Activated naive CD4-positive, alpha-beta T cell treated with Interleukin-2 at 50 U/mL for 16 hours (primary cell): ENCODE measurements around the gene LRRC7.

ENCODE experiments used
- DNase-seq: peaks from one replicate; pipeline ENCODE4 v3.0.0-alpha.2; 2020

Gene LRRC7

GRCh38 chr1:70112838-70113237 lies 545.1 kb downstream of the LRRC7 start:
- no peak for DNase-seq

GRCh38 chr1:70115315-70115714 lies 547.6 kb downstream of the LRRC7 start:
- no peak for DNase-seq

GRCh38 chr1:70117046-70117445 lies 549.3 kb downstream of the LRRC7 start:
- DNase-seq, result no peak

- DNase-seq, result no peak
These were observed 566.4 kb downstream of the LRRC7 start for GRCh38 chr1:70134148-70134547.

- DNase-seq, result no peak
These were observed 572.6 kb downstream of the LRRC7 start for GRCh38 chr1:70140343-70140742.

GRCh38 chr1:70140894-70141293 lies 573.2 kb downstream of the LRRC7 start:
- DNase-seq, result no peak

GRCh38 chr1:70142075-70142474 lies 574.4 kb downstream of the LRRC7 start:
- no peak for DNase-seq

GRCh38 chr1:70143048-70143659 lies 575.4 kb downstream of the LRRC7 start:
- no peak for DNase-seq

- DNase-seq, result no peak
These were observed 578.8 kb downstream of the LRRC7 start for GRCh38 chr1:70146488-70146887.

GRCh38 chr1:70150444-70150843 lies 582.7 kb downstream of the LRRC7 start:
- DNase-seq, result no peak

- no peak for DNase-seq
These were observed 586.0 kb downstream of the LRRC7 start for GRCh38 chr1:70153739-70154138.

- DNase-seq, result no peak
These were observed 588.9 kb downstream of the LRRC7 start for GRCh38 chr1:70156529-70157120.

GRCh38 chr1:70164350-70164749 lies 596.6 kb downstream of the LRRC7 start:
- no peak for DNase-seq

GRCh38 chr1:70168283-70168682 lies 600.6 kb downstream of the LRRC7 start:
- no peak for DNase-seq

GRCh38 chr1:70169018-70169839 lies 601.5 kb downstream of the LRRC7 start:
- DNase-seq, result no peak

- DNase-seq, result no peak
These were observed 603.8 kb downstream of the LRRC7 start for GRCh38 chr1:70171512-70171911.
